Measurements from ENCODE around the gene SRCIN1.
A peak's percentile ranks its signal among the peaks of the same experiment; 100 is the strongest.

GRCh38 chr17:38606646-38607611, 1.2 kb upstream of the SRCIN1 start:
- peak in 1 of 4 experiments; percentile 3 for TF ChIP-seq CTCF (IDR thresholded peaks at IDR 0.05)
- TF ChIP-seq POLR2AphosphoS5 (IDR thresholded peaks at IDR 0.05): no peak
- TF ChIP-seq POLR2A (IDR thresholded peaks at IDR 0.05): no peak
